NCI-H1694 (cell line): ENCODE data around the gene HTT.
"Not testable (repeated sequence)": the region's sequence is repeated elsewhere in the genome, so short reads cannot be mapped to it uniquely, and the experiment has no call there.

ENCODE experiments used
- DNase-seq: peaks from one replicate; lab custom pipeline; 2025; lab: John Stamatoyannopoulos, UW

Gene HTT

DNA sequence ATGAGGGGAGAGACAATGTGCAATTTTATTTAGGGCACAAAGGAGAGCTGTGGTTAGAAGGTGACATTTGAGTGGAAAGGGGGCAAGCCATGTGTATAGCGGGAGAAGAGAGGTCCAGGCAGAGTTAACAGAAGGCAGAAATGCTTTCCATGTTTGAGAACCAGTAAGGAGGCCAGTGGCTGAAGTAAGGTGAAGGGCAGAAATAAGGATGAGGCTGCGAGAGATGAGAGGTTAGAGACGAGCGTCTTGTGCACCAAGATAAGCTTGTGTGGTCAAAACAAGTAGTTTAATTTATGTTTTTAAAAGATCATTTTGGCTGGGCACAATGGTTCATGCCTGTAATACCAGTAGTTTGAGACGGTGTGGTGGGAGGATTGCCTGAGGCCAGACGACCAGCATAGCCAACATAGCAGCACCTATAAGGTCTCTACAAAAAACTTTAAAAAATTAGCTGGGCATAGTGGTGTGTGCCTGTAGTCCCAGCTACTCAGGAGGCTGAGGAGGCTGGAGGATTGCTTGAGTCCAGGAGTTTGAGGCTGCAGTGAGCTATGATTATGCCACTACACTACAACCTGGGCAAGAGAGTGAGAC, 8.5 kb downstream of the HTT start:
- DNase-seq: no peak

DNA sequence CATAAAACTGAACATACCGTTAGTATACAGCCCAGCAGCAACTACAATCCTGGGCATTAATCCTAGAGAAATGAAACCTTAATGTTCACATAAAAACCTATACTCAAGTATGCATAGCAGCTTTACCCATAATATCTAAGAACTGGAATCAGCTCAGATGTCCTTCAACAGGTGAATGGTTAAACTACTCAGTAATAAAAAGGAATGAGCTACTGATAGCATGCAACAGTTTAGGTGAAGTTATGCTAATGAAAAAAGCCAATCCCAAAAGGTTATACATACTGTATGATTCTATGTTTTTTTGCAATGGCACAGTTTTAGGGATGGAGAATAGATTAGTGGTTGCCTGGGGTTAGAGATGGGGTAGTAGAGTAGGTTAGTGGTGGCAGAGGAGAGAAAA, 9.3 kb downstream of the HTT start:
- no peak for DNase-seq

DNA sequence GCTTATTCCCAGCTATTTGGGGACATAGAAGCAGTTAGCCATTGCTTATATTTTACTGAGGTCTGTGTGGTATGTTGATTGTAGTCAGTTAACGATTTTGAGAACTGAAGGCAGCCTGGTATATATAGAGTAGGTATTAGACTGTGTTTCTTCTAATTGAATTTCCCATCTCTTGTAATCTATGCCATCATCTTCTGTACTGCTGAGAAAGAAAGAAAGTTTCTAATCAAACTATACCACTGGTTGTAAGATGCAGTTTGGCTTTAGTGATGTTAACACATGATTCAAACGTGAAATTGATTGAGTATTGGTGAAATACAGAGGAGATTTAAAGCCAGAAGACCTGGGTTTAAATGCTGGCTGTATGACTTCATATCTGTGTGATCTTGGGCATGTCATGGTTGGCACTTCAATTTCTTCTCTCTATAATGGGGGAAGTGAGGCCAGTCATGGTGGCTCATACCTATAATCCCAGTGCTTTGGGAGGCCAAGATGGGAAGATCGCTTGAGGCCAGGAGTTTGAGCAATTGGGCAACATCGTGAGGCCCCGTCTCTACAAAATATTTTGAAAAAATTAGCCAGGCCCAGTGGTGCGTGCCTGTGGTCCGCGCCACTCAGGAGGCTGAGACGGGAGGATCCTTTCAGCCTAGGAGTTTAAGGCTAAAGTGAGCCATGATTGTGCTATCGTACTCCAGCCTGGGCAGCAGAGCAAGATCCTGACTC, 11.6 kb downstream of the HTT start:
- no peak for DNase-seq

DNA sequence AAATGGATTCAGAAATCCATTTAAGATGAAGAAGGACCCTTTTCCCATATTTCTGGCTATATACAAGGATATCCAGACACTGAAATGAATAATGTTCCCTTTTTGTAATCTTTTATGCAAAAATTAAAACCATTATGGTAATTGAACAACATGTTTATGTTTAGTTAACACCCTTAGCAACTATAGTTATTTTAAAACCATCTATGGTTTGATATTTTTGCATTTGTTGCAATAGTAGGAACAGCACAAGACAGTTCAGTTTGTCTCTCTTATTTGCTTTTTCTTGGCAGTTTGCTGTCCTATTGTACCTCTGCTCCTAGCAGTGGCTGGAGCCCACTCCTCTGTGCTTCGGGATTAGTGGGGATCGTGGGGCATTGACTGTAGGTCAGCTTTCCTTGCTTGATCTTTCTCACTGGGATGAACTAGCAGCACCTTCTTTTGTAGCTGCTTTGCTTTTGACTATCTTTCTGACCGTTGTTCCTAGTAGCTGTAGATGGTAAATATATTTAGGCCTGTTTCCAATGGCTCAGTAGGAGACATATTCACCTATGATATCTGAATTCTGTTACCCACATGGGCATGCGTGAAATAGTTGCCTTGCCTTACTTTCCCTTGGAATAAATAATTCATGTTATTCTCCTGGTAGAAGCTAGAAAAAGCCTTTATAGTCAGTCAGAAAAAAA, 12.8 kb downstream of the HTT start:
- DNase-seq: no peak

DNA sequence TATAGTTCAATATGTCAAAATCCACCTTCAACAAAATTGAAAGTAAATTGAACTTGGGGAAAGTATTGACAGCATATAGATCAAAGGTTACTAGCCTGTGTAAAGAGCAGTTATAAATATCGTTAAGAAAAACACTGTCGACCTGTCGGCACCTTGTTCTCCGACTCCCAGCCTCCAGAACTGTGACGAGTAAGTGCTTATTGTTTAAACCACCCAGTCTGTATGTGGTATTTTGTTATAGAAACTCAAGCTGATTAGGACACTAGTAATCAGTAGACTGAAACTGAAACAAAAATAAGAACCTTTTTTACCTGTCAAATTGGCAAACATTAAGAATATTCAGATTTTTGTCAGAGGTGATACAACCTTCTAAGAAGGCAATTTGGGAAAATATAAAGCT, 17.0 kb downstream of the HTT start:
- DNase-seq: no peak

DNA sequence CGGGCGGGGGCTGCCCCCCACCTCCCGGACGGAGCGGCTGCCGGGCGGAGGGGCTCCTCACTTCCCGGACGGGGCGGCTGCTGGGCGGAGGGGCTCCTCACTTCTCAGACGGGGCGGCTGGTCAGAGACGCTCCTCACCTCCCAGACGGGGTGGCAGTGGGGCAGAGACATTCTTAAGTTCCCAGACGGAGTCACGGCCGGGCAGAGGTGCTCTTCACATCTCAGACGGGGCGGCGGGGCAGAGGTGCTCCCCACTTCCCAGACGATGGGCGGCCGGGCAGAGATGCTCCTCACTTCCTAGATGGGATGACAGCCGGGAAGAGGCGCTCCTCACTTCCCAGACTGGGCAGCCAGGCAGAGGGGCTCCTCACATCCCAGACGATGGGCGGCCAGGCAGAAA, 20.2 kb downstream of the HTT start:
- DNase-seq: not testable (repeated sequence)

DNA sequence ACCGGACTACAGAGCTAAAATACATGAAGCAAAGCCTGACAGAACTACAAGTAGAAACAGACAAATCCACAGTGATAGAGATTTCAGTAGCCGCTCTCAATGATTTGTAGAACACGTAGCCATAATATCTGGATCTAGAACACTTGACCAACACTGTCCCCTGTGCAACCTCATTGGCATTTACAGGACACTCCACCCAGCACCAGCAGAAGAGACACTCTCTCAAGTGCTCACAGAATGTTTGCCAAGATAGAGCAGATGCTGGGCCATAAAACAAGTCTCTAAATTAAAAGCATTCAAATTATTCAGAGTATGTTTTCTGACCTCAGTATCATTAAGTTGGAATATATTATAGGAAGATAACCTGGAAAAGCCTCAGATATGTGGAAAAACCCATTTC, 21.7 kb downstream of the HTT start:
- no peak for DNase-seq

DNA sequence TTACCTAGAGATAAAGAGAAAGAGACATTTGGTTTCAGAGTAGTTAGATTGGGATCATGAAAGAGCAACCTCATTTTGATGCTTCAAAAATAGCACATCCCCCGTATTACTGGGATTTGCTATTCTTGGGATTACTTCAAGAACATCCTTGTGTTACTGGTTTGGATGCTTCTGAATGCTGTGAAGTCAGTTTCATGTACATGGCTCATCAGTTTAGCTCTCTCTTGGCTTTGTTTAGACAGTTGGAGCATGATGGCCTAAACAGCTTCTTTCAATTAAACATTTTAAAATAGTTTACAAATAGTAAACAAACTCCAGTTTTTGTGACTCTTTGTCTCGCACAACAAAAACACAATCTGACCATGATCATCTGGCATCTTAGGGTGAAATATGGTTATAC, 23.9 kb downstream of the HTT start:
- no peak for DNase-seq

DNA sequence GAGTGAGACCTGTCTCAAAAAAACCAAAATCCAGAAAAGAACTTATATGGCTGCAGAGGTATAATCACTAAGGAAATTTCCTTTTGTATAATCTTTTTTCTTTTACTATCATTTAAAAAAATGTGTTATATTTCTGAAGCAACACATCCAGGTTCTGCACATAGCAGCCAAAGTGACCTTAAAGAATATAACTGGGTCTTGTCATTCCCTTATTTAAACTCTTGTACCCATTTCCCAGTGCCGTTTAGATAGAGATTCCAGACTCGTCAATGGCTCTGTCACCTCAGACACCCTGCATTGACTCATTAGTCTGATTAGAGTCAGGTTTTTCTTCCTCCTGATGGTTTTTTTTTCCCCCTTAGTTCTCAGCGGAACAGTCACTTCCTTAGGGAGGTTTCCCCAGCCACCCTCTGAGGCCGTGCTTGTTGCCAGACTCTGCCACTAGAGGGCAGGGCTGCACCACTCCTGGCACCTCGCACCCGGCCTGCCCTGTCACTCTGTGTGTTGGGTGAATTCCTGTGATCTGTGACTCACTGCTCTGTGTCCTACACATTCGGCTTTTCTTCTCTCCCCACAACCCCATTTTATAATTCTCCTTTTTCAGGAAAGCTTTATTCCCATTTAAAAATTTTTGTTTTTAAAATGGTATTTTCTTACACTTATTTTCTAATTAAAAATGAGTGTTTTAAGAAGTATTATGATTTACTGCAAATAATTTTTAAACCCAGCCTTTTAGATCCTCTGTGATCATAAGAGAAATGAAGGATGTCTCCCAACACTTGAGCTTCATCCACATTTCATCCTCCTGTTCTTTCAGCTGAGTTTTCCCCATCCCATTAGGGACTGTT, 32.1 kb downstream of the HTT start:
- peak; percentile 44 for DNase-seq

DNA sequence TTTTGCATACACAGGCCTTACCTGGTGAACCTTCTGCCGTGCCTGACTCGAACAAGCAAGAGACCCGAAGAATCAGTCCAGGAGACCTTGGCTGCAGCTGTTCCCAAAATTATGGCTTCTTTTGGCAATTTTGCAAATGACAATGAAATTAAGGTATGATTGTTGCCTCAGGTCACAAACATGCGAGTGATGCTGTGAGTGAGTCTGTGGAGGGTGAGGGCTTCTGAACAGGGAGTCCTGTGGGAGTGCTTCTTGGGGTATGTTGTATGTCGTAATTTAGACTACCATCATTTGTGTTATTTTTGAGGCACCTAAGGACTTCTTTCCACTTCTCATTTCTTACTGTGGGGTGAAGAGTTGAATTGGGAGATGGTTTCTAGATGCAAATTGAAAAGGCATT, 32.8 kb downstream of the HTT start:
- no peak for DNase-seq

DNA sequence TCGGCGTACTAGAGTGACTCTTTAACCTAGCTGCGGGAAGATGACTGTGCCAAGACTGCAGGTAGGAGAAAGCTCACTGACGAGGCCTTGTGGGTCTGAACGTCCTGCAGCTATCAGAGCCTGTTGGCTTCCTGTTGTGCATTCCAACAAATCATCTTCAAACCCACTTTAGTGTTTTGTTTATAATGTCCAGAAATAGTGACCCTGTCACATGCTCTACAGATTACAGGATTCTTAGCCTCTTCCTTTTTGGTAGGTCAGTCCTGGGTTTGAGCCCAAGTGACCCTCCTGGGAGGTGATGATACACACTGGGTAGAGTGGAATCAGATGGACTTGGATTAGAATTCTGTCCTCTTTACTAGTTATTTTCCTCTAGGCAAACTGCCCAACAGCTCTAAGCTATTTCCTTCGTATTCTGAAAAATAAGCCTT, 33.2 kb downstream of the HTT start:
- DNase-seq: no peak

DNA sequence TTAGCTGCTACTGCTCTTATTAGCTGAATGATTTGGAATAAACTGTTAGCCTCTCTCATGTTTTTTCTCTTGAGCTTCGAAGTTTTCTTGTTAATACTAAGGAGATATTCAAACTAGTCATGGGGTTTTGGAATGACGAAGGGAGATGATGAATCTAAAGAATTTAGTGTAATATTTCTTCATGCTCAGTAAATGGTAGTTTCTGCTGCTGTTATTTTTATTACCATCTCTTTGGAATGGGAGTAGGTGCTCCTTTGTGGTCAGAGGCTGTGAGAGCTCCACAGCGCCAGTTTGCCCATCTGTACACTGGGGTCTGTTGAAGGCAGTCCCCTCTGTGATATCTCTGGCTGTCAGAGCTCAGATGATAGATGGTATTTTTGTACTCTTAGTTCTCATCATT, 33.7 kb downstream of the HTT start:
- DNase-seq: no peak

DNA sequence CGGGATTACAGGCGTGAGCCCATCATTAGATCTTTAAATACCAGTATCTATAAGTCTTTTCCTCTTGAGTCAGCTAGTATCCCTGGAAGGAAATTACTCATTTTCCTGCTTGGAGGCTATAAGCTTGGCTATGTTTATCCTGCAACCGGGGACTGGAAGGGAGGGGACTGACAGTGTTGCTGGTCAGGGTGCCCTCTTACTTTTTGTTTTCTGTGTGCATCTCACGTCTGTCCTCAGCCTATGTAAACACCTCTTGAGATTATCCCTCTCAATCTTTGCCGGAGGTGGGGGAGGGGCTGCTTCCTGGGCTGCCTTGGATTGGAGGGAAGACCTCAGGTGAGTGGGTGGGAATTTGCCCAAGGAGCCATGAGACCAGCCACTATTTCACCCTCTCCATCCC, 37.0 kb downstream of the HTT start:
- DNase-seq: no peak

DNA sequence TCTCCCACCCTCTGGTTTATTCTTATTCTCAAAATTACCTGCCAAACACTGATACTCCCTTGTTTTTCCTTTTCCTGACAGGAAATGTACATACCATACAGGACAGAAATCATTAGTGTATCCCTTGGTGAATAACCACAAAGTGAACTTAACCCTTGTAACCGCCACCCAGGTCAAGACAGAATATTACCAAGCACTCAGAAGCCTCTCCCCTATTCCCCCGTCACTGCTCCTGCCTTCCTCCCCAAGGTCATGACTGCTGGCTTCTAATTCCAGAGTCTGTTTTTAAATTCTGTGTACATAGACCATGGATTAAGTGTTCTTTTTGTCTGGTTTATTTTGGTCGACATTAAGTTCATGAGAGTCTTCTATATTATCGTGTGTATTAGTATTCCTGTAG, 37.7 kb downstream of the HTT start:
- DNase-seq: no peak

DNA sequence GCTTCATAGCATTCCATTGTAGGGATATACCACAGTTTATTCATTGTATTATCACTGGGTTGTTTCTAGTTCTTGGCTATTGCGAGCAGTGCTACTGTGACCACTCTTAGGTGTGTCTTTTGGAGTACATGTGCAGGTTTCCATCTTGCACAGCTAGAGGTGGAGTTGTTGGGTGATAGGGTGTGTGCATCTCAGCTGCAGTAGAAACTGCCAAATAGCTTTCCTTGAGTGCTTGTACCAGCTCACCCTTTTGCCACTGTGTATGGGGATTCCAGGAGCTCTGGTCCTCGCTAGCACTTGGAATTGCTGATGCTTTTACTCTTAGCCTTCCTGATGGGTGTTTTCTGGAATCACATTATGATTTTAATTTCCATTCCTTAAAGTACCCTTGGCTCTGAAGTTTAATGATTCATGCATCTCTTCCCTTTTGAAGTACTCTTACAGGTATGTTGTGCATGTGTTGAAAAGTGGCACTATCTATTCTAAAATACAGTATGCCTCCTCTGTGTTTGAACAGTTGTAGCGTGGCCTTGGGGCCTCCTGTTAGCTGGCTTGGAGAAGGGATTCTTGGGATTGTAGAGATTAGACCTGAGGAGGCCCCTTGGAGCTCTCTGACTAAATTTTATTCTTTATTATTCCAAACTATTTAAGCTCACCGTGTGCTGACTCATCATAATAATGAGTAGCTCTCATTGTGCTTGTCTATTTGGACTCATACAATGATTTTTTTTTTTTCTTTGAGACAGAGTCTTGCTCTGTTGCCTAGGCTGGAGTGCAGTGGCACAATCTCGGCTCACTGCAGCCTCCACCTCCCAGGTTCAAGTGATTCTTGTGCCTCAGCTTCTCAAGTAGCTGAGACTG, 38.4 kb downstream of the HTT start:
- no peak for DNase-seq

DNA sequence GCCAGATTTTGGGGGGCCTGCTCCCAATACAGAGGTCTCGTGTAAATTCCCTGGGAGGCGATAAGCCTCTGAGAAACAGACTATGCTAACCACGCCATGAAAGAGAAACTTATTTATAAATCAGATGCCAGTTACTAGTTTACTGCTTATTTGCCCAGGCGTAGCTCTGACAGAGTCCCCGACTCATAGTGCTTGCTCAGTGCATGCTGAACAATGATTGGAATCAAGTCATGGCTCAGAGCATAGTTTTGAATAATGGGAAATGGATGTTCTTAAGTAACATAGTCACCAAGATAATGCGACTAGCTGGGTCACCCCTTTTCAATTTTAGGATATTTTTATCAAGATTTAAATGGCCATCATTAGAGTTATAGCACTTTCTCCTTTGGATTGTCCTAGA, 39.9 kb downstream of the HTT start:
- DNase-seq: no peak

DNA sequence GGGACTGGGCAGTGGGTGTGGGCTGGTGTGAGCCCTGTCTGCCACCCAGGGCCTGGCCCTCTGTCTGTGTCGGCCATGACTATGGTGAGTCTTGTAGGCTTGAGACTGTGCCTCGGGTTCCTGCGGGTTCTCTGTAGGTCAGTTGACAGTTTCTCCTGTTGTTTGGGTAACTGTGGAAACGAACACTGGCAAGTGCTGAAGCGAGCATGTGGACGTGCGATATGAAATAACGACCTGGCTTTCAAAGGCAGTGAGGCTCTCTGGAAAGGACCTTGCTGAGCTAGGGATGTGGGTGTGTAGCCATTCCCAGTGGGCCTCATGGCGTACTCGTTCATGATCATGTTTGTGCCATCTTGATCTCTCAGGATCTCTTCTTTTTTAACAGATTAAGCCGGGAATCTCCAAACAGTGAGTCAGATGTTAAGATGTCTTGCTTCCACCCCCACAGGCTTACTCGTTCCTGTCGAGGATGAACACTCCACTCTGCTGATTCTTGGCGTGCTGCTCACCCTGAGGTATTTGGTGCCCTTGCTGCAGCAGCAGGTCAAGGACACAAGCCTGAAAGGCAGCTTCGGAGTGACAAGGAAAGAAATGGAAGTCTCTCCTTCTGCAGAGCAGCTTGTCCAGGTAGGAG, 41.3 kb downstream of the HTT start:
- DNase-seq: no peak

DNA sequence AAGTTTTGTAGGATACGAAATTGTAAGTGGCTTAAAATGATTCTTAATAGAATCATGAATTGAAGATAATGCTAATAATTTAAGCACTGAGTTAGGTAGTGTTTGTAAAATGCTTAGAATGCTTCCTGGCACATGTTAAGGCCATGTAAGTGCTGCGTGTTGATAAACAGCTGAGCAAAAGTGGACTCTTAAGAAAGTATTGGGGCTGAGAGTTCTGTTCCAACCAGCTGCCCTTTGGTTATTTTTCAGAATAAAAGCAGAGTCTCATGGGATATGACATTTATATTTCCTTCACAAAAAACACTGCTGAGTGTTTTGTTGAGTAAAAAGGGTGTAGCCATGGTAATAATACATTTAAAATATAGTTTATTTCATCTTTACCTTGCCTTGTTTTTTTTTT, 42.5 kb downstream of the HTT start:
- no peak for DNase-seq

DNA sequence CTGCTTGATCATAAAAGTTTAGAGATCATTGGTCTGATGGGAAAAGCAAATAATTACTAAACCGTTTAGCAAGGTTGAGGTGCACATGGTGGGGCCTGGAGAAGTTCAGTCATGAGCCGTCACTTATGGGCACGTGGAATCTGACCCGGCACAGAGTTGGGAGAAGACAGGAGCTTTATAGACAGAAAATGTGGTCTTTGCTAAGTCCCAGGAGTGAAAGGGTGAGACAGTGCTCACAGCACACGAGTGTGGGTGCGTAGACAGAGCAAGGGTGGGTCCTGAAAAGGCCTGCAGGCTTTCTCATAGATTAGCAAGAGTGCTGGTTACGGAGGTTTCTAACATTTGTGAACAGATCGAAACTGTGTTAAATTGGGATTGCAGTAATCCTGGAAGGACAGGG, 43.8 kb downstream of the HTT start:
- no peak for DNase-seq

DNA sequence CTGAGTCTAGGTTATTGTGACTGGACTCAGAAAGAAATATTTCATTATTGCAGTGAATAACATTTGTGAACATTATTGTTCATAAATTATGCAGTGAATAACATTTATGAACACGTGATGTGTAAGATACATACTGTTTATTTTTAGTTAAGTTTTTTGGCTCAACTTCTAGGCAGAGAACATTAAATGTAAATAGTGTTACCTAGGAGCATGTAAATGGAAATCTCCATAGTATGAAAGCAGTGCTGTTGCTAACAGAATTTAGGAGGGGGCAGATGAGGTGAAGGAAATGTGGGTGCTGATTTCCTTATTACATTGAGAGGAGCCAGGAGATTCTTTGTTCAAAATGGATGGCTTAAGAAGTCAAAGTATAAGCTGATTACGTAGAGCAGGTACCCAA, 45.0 kb downstream of the HTT start:
- DNase-seq: no peak

DNA sequence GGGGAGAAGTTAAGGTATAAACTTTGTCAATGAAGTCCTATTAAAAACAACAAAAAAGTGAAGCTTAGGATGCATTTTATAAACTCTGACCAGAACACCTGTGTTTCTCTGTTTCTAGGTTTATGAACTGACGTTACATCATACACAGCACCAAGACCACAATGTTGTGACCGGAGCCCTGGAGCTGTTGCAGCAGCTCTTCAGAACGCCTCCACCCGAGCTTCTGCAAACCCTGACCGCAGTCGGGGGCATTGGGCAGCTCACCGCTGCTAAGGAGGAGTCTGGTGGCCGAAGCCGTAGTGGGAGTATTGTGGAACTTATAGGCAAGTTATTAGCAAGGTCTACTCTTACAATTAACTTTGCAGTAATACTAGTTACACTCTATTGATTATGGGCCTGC, 46.6 kb downstream of the HTT start:
- no peak for DNase-seq
